Neutrophil (primary cell): Measurements from ENCODE around the gene RPS3.

Experiments
- H3K27ac ChIP-seq: fragments of 200-600 bp; sonication (generic); 2 replicates; pipeline ENCODE4 v1.5.1; 2016; ENCODE audit warnings: mild to moderate bottlenecking, moderate library complexity
- H3K27me3 ChIP-seq: fragments of 200-600 bp; sonication (generic); 2 replicates; pipeline ENCODE4 v1.6.0; 2016; ENCODE audit warnings: mild to moderate bottlenecking
- H3K36me3 ChIP-seq: fragments of 200-600 bp; sonication (generic); 2 replicates; pipeline ENCODE4 v1.5.1; 2017
- H3K4me1 ChIP-seq, 2 experiments: fragments of 200-600 bp in 1 of 2; sonication (generic) in 1 of 2; 1 replicate in 1 of 2; 2 replicates in 1 of 2; pipeline versions ENCODE4 v1.5.1 to v1.6.1; 2013 to 2016; ENCODE audit warnings: low read depth in 1 of 2, low read length in 1 of 2, mild to moderate bottlenecking in 1 of 2, moderate library complexity in 1 of 2; ENCODE audit not compliant: control insufficient read depth in 1 of 2, insufficient read depth in 1 of 2
- H3K4me3 ChIP-seq, 2 experiments: fragments of 200-600 bp in 1 of 2; sonication (generic) in 1 of 2; 1 replicate in 1 of 2; 2 replicates in 1 of 2; pipeline ENCODE4 v1.5.1; 2013 to 2016; ENCODE audit warnings: low read depth in 1 of 2, low read length in 1 of 2, mild to moderate bottlenecking in 1 of 2, moderate library complexity in 1 of 2
- H3K9me3 ChIP-seq: fragments of 200-600 bp; sonication (generic); 2 replicates; pipeline ENCODE4 v1.5.1; 2016
- CTCF ChIP-seq: fragments of 200-600 bp; sonication (generic); IDR thresholded peaks from 2 replicates; pipeline ENCODE4 v1.5.1; 2016; ENCODE audit warnings: antibody characterized with exemption

The RPS3 gene

DNA sequence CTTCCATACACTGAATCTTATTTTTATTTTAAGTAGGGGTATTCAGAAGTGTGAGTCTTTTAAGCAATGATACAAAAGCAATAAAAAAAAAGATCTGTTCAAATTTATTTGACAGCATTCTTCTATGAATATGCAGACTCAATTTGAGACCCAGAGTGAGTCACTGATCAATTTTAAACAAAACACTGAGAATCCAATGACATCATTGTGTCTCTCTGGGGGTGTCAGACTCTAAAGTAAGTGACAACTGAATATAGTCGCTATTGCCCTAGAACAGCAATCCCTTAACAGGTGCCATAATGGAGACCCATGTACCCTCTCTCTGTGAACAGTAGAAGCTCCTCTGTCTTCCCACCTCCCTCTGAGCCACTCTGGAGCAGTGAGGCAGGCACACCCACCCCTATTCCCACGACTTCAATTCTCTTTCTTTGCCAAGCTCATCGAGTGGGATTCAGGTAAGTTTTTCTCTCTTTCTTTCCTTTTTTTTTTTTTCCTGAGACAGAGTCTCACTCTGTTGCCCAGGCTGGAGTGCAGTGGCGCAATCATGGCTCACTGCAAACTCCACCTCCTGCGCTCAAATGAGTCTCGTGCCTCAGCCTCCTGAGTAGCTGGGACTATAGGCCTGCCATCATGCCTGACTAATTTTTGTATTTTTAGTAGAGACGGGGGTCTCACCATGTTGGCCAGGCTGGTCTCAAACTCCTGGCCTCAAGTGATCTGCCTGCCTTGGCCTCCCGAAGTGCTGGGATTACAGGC is 5.1 kb upstream of the RPS3 start:
- Histone ChIP-seq H3K4me1 (peaks cover 0 to 3% of the 10 kb centered on the region in 2 experiments), H3K36me3 (no peaks in the 10 kb centered on the region), H3K9me3 (no peaks in the 10 kb centered on the region), H3K4me3 (no peak overlapping the region), H3K27me3 (no peaks in the 10 kb centered on the region), H3K27ac (no peak overlapping the region)
- TF ChIP-seq CTCF = no peak

- Histone ChIP-seq H3K27ac (peak overlapping the region; percentile 90), H3K4me1 (peaks cover 19 to 20% of the 10 kb centered on the region in 2 experiments), H3K36me3 (peaks cover 32% of the 10 kb centered on the region)
These were observed 412 bp upstream of the RPS3 start for GRCh38 chr11:75398906-75399305.

GRCh38 chr11:75400146-75400865 is 988 bp downstream of the RPS3 start:
- Histone ChIP-seq H3K4me3 (peak overlapping the region; percentile 68 to 90), H3K27me3 (no peaks in the 10 kb centered on the region), H3K36me3 (peaks cover 46% of the 10 kb centered on the region), H3K4me1 (peaks cover 19 to 20% of the 10 kb centered on the region in 2 experiments), H3K9me3 (no peaks in the 10 kb centered on the region), H3K27ac (peak overlapping the region; percentile 90)
- no peak for TF ChIP-seq CTCF

More at GRCh38 chr11:75398906-75399305, 412 bp upstream of the RPS3 start:
- no peak for TF ChIP-seq CTCF
- H3K27me3 ChIP-seq = no peaks in the 10 kb centered on the region
- peak overlapping the region; percentile 68 to 90 for H3K4me3 ChIP-seq
- no peaks in the 10 kb centered on the region for H3K9me3 ChIP-seq

- peaks cover 19 to 20% of the 10 kb centered on the region in 2 experiments for H3K4me1 ChIP-seq
- TF ChIP-seq CTCF = no peak
- peaks cover 64% of the 10 kb centered on the region for H3K36me3 ChIP-seq
- H3K27ac ChIP-seq = no peak overlapping the region
- no peaks in the 10 kb centered on the region for H3K27me3 ChIP-seq
- H3K4me3 ChIP-seq = no peak overlapping the region
- no peaks in the 10 kb centered on the region for H3K9me3 ChIP-seq
These were observed 2.9 kb downstream of the RPS3 start for GRCh38 chr11:75402002-75402773.

DNA sequence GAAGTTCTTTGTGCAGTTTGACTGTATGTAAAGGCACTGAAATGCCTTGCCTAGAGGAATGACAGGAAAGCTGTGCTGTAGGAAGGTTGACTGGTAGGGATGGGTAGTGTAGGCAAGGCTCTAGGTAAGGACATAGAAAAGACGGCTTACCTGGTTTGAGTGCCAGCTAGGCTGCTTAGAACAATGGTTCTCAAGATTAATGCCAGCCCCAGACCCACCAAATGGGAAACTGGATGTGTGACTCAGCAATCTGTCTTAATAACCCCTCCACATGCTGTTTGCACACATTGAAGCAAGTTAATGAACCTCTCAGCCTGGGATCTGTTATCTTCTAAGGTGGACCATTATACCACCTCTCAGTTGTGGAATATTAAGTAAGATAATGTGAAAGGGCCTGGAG is 3.7 kb downstream of the RPS3 start:
- Histone ChIP-seq H3K4me1 (peaks cover 19 to 20% of the 10 kb centered on the region in 2 experiments), H3K27ac (no peak overlapping the region), H3K9me3 (no peaks in the 10 kb centered on the region), H3K27me3 (no peaks in the 10 kb centered on the region), H3K36me3 (peaks cover 65% of the 10 kb centered on the region), H3K4me3 (no peak overlapping the region)
- no peak for TF ChIP-seq CTCF
